ENCODE measurements around the gene TCERG1. TPM values are rescaled to one million over a fixed set of nuclear protein-coding genes. Genes with fewer than 3 reads are reported as not detected.
A peak's percentile ranks its signal among the peaks of the same experiment; 100 is the strongest.

The TCERG1 gene
- polyA plus RNA-seq, 3 donors = 11.6 to 37.3 (median 18.0) TPM

GRCh38 chr5:146419696-146420095, 27.4 kb upstream of the TCERG1 start:
- no peaks in the 10 kb centered on the region for H3K79me2 ChIP-seq (ENCODE audit: insufficient read depth, low read length)
- no peak overlapping the region for H3K9ac ChIP-seq (ENCODE audit: insufficient read depth, low read length, poor library complexity, severe bottlenecking)
- no peak overlapping the region for H3K4me3 ChIP-seq (replicated peaks in 1 of 3; ENCODE audit: low read depth in 2 of 3, low read length in 3 of 3)
- H3K27ac ChIP-seq (ENCODE audit: low read depth in 1 of 2, low read length in 2 of 2) = no peak overlapping the region
- H3K4me2 ChIP-seq (replicated peaks; ENCODE audit: extremely low read depth, low read length, poor library complexity, severe bottlenecking) = no peak overlapping the region
- TF ChIP-seq CTCF (IDR thresholded peaks at IDR 0.05) = no peak
- no peaks in the 10 kb centered on the region for H3K9me3 ChIP-seq (replicated peaks in 1 of 2; ENCODE audit: control insufficient read depth in 1 of 2, insufficient read depth in 1 of 2, low read length in 2 of 2)
- Mint-ChIP-seq H3K9me3 (peaks cover 0 to 2% (median 0%) of the 10 kb centered on the region in 7 donors), H3K27me3 (ENCODE audit: low read depth in 3 of 3) (peaks cover 3 to 8% (median 3%) of the 10 kb centered on the region in 3 donors), H3K27ac (no peak overlapping the region), H3K4me1 (no peaks in the 10 kb centered on the region), H3K36me3 (no peaks in the 10 kb centered on the region), H3K4me3 (no peak overlapping the region)
- H3K4me1 ChIP-seq (ENCODE audit: control insufficient read depth in 1 of 2, insufficient read depth in 2 of 2, low read length in 2 of 2) = no peaks in the 10 kb centered on the region
- H3K36me3 ChIP-seq (replicated peaks in 1 of 2; ENCODE audit: control insufficient read depth in 1 of 2, insufficient read depth in 2 of 2, low read length in 2 of 2) = no peaks in the 10 kb centered on the region
- H4K20me1 ChIP-seq (ENCODE audit: insufficient read depth, low read length) = no peaks in the 10 kb centered on the region
- intact Hi-C loops (cut with micrococcal nuclease) = no loop called here
- DNase-seq = no peak
- no peaks in the 10 kb centered on the region for H3K27me3 ChIP-seq (ENCODE audit: control insufficient read depth in 2 of 2, insufficient read depth in 2 of 2, low read length in 2 of 2)
- H2AFZ ChIP-seq (ENCODE audit: insufficient read depth, low read depth, low read length, poor library complexity, severe bottlenecking) = no peak overlapping the region

GRCh38 chr5:146425023-146425422, 22.1 kb upstream of the TCERG1 start:
- no peaks in the 10 kb centered on the region for H3K36me3 Mint-ChIP-seq
- peaks cover 4% of the 10 kb centered on the region for H3K4me1 Mint-ChIP-seq
- H3K36me3 ChIP-seq (replicated peaks in 1 of 2; ENCODE audit: control insufficient read depth in 1 of 2, insufficient read depth in 2 of 2, low read length in 2 of 2) = no peaks in the 10 kb centered on the region
- H3K4me3 Mint-ChIP-seq = no peak overlapping the region
- H3K9ac ChIP-seq (ENCODE audit: insufficient read depth, low read length, poor library complexity, severe bottlenecking) = no peak overlapping the region
- no peak for DNase-seq
- H3K27me3 Mint-ChIP-seq (ENCODE audit: low read depth in 3 of 3) = peaks cover 4 to 18% (median 11%) of the 10 kb centered on the region in 3 donors
- H3K27ac Mint-ChIP-seq = peak overlapping the region in 2 of 7 donors; percentile 18 to 28
- WGBS (ENCODE audit: insufficient coverage) = 88% methylated on average over 9 of the region's 12 CpGs
- no peak overlapping the region for H3K27ac ChIP-seq (ENCODE audit: low read depth in 1 of 2, low read length in 2 of 2)
- no peaks in the 10 kb centered on the region for H3K79me2 ChIP-seq (ENCODE audit: insufficient read depth, low read length)
- H3K4me3 ChIP-seq (replicated peaks in 1 of 3; ENCODE audit: low read depth in 2 of 3, low read length in 3 of 3) = no peak overlapping the region
- H4K20me1 ChIP-seq (ENCODE audit: insufficient read depth, low read length) = no peaks in the 10 kb centered on the region
- H3K4me2 ChIP-seq (replicated peaks; ENCODE audit: extremely low read depth, low read length, poor library complexity, severe bottlenecking) = no peak overlapping the region
- H3K9me3 Mint-ChIP-seq = peaks cover 0 to 2% (median 0%) of the 10 kb centered on the region in 7 donors
- no peaks in the 10 kb centered on the region for H3K27me3 ChIP-seq (ENCODE audit: control insufficient read depth in 2 of 2, insufficient read depth in 2 of 2, low read length in 2 of 2)
- H3K9me3 ChIP-seq (replicated peaks in 1 of 2; ENCODE audit: control insufficient read depth in 1 of 2, insufficient read depth in 1 of 2, low read length in 2 of 2) = no peaks in the 10 kb centered on the region
- TF ChIP-seq CTCF (IDR thresholded peaks at IDR 0.05) = no peak
- no peaks in the 10 kb centered on the region for H3K4me1 ChIP-seq (ENCODE audit: control insufficient read depth in 1 of 2, insufficient read depth in 2 of 2, low read length in 2 of 2)
- H2AFZ ChIP-seq (ENCODE audit: insufficient read depth, low read depth, low read length, poor library complexity, severe bottlenecking) = no peak overlapping the region
- intact Hi-C loops (cut with micrococcal nuclease) = loop anchor here in 1 of 2 donors (5.0 kb wide), 1 partner anchor 133 kb away; no protein-coding TSS in a partner anchor

Measured in CD14-positive monocyte (primary cell).